SH-SY5Y (cell line): ENCODE measurements around the gene PLA2G4E.

ENCODE experiments used
- GATA2 ChIP-seq: IDR thresholded peaks from 2 replicates; pipeline ENCODE4 v1.6.1; 2011; ENCODE audit warnings: mild to moderate bottlenecking, low read depth, low read length
- GATA3 ChIP-seq: IDR thresholded peaks from 2 replicates; pipeline ENCODE4 v1.6.1; 2011; ENCODE audit warnings: low read depth, mild to moderate bottlenecking, low read length, moderate library complexity

DNA sequence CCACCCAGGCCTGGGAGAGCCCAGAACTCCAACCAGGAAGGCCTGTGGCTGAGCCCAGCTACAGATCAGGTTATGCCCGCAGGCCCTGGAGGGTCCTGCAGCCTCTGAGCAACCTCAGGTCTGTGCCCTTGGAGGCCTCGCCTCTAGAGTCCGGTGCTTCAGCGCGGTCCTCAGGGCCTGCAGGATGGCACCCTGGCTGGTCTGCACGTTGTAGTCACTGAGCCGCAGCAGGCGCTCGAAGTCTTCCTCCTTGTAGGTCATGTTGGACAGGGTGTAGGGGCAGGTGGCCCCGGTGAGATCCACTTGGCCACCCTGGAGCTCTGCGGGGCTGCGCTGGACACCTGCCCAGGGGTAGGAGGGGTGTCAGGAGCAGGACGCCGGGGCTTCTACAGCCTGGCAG, 47.8 kb upstream of the PLA2G4E start:
- TF ChIP-seq GATA2 (no peak), GATA3 (no peak)
